ENCODE results near the gene BCL2.
A peak's percentile ranks its signal among the peaks of the same experiment; 100 is the strongest.
"Not testable (repeated sequence)": the region's sequence is repeated elsewhere in the genome, so short reads cannot be mapped to it uniquely, and the experiment has no call there.

The BCL2 gene

DNA sequence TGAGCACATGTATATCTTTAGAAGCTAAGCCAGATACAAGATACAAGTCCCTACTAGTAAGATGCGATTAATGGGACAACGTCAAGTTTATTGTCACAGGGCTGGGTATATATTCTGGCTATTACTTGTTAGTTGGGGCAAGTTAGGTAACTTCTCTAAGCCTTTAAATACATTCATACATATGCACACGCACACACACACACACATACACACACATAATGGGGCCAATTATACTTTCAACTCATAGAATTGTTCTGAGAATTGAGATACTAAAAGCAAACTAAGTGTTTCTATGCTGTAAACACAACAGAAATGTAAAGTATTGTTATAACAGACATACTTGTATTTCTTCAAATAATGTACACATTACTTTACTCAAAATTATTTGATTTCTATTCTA, 116.1 kb downstream of the BCL2 start:
- Histone ChIP-seq H2AFZ (no peak overlapping the region), H3K9me3 (ENCODE audit: control insufficient read depth, low read length) (no peaks in the 10 kb centered on the region), H3K36me3 (ENCODE audit: control insufficient read depth, insufficient read depth, low read length) (no peaks in the 10 kb centered on the region), H3K4me1 (peaks cover 18% of the 10 kb centered on the region), H3K27me3 (ENCODE audit: control insufficient read depth, insufficient read depth, low read length) (no peaks in the 10 kb centered on the region), H3K79me2 (peaks cover 9% of the 10 kb centered on the region), H3K4me2 (ENCODE audit: low read length) (no peak overlapping the region), H3K4me3 (ENCODE audit: low read depth, low read length) (no peak overlapping the region), H3K9ac (no peak overlapping the region), H3K27ac (no peak overlapping the region)
- TF ChIP-seq, protein P1, sequence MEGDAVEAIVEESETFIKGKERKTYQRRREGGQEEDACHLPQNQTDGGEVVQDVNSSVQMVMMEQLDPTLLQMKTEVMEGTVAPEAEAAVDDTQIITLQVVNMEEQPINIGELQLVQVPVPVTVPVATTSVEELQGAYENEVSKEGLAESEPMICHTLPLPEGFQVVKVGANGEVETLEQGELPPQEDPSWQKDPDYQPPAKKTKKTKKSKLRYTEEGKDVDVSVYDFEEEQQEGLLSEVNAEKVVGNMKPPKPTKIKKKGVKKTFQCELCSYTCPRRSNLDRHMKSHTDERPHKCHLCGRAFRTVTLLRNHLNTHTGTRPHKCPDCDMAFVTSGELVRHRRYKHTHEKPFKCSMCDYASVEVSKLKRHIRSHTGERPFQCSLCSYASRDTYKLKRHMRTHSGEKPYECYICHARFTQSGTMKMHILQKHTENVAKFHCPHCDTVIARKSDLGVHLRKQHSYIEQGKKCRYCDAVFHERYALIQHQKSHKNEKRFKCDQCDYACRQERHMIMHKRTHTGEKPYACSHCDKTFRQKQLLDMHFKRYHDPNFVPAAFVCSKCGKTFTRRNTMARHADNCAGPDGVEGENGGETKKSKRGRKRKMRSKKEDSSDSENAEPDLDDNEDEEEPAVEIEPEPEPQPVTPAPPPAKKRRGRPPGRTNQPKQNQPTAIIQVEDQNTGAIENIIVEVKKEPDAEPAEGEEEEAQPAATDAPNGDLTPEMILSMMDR (IDR thresholded peaks at IDR 0.05) = no peak

DNA sequence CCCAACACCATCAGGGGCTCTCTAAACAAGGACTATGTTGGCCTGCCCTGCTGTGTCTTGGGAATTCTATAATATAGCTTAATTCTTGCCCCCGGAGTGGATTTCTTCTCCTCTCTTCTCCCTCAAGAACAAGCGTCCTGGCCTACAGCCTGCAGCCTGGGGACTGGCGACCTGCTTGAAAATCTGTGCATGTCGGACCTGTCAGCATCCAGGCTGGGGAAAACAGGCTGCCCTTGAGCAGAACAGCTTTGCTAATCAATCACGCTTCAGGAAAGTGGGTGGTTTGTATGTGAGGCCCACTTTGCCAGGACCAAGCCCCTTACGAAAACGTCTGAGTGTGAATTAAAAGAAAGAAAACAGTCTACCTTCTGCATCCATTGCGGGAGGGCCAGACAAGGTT, 116.7 kb downstream of the BCL2 start:
- Histone ChIP-seq H3K9ac (no peak overlapping the region), H3K79me2 (peaks cover 12% of the 10 kb centered on the region), H3K27me3 (ENCODE audit: control insufficient read depth, insufficient read depth, low read length) (no peaks in the 10 kb centered on the region), H3K27ac (no peak overlapping the region), H2AFZ (no peak overlapping the region), H3K9me3 (ENCODE audit: control insufficient read depth, low read length) (no peaks in the 10 kb centered on the region), H3K4me3 (ENCODE audit: low read depth, low read length) (no peak overlapping the region), H3K4me2 (ENCODE audit: low read length) (no peak overlapping the region), H3K36me3 (ENCODE audit: control insufficient read depth, insufficient read depth, low read length) (no peaks in the 10 kb centered on the region), H3K4me1 (peaks cover 17% of the 10 kb centered on the region)
- TF ChIP-seq, protein P1 (IDR thresholded peaks at IDR 0.05) = no peak

DNA sequence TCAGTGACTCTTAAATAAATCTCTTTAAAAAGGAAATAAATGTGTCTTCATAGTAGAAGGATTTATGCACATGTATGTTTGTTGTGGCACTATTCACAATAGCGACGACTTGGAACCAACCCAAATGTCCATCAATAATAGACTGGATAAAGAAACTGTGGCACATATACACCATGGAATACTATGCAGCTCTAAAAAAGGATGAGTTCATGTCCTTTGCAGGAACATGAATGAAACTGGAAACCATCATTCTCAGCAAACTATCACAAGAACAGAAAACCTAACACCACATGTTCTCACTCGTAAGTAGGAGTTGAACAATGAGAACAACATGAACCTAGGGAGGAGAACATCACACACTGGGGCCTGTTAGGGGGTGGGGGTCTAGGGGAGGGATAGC, 118.1 kb downstream of the BCL2 start:
- H3K27me3 ChIP-seq (ENCODE audit: control insufficient read depth, insufficient read depth, low read length); H3K4me3 ChIP-seq (ENCODE audit: low read depth, low read length); H2AFZ ChIP-seq; H3K27ac ChIP-seq; H3K36me3 ChIP-seq (ENCODE audit: control insufficient read depth, insufficient read depth, low read length); H3K9me3 ChIP-seq (ENCODE audit: control insufficient read depth, low read length); H3K9ac ChIP-seq; H3K4me2 ChIP-seq (ENCODE audit: low read length): not testable (repeated sequence)
- Histone ChIP-seq H3K4me1 (peaks cover 23% of the 10 kb centered on the region), H3K79me2 (peaks cover 12% of the 10 kb centered on the region)

DNA sequence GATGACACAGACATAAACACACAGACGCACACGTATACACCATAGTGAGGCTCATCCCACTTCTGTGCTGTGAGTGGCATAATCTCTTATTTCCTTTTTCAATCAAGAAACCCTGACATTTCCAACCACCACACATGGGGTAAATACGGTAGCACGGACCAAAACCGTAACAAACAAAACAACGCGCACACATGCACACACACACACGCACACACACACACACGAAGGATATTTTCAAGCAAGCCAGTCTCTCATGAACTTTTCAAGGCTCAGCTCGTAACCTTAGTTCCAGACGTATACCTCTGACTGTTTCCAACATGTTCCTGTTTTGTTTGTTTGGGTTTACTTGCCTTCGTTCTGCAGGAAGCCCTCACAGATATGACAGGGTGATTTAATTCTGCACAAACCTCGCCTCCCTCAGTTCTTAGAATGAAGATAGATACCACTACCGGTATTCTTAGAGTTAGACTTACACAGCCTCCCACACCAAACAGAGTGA, 119.8 kb downstream of the BCL2 start:
- no peak overlapping the region for H3K27ac ChIP-seq
- no peak overlapping the region for H3K9ac ChIP-seq
- no peak overlapping the region for H3K4me3 ChIP-seq (ENCODE audit: low read depth, low read length)
- TF ChIP-seq, protein P1 (IDR thresholded peaks at IDR 0.05) = no peak
- peaks cover 12% of the 10 kb centered on the region for H3K79me2 ChIP-seq
- H3K4me1 ChIP-seq = peaks cover 19% of the 10 kb centered on the region
- H2AFZ ChIP-seq = peak overlapping the region; percentile 40
- no peaks in the 10 kb centered on the region for H3K9me3 ChIP-seq (ENCODE audit: control insufficient read depth, low read length)
- H3K36me3 ChIP-seq (ENCODE audit: control insufficient read depth, insufficient read depth, low read length) = no peaks in the 10 kb centered on the region
- H3K4me2 ChIP-seq (ENCODE audit: low read length) = no peak overlapping the region
- H3K27me3 ChIP-seq (ENCODE audit: control insufficient read depth, insufficient read depth, low read length) = no peaks in the 10 kb centered on the region

DNA sequence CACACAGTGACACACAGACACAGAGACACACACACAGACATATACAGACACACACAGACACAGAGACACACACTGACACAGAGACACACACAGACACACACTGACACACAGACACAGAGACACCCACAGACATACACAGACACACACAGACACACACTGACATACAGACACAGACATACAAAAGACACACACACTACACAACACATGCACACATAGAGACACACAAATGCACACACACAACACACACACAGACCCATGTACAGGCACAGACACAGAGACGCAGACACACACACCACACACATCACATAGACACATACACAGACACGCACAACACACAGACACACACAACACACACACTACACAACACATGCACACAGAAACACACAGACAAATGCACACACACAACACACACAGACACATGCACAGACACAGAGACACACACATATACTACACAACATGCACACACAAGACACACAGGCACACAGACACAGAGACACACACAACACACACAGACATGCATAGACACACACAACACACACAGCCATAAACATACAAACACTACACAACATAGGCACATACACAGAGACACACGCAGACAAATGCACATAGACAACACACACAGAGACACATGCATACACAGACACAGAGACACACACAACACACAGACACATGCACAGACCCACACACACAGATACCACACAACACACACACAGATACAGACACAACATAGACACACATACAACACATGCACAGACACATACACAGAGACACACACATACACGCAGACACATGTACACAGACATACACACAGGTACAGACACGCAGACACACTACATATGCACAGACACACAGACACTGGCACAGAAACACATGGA, 120.5 kb downstream of the BCL2 start:
- Histone ChIP-seq H3K79me2 (peaks cover 12% of the 10 kb centered on the region), H2AFZ (no peak overlapping the region), H3K27me3 (ENCODE audit: control insufficient read depth, insufficient read depth, low read length) (no peaks in the 10 kb centered on the region), H3K27ac (no peak overlapping the region), H3K4me2 (ENCODE audit: low read length) (no peak overlapping the region), H3K4me1 (peaks cover 17% of the 10 kb centered on the region), H3K9me3 (ENCODE audit: control insufficient read depth, low read length) (no peaks in the 10 kb centered on the region), H3K36me3 (ENCODE audit: control insufficient read depth, insufficient read depth, low read length) (no peaks in the 10 kb centered on the region), H3K4me3 (ENCODE audit: low read depth, low read length) (no peak overlapping the region), H3K9ac (no peak overlapping the region)
- TF ChIP-seq, protein P1 (IDR thresholded peaks at IDR 0.05) = no peak

All from parathyroid adenoma (tissue), 2 donors.